ENCODE measurements around the gene SGMS1.

GRCh38 chr10:50334273-50334672 lies 289.5 kb downstream of the SGMS1 start:
- TF ChIP-seq CTCF (optimal IDR thresholded peaks at IDR 0.05 in 1 of 3, IDR thresholded peaks at IDR 0.05 in 1 of 3, conservative IDR thresholded peaks at IDR 0.05 in 1 of 3; ENCODE audit: extremely low read depth in 1 of 3, insufficient read depth in 2 of 3, low read length in 3 of 3) (no peak), EZH2 (IDR thresholded peaks at IDR 0.05; ENCODE audit: low read length) (no peak)
